ENCODE results near the gene LRRC47. TPM values are rescaled to one million over a fixed set of nuclear protein-coding genes. Genes with fewer than 3 reads are reported as not detected.

LRRC47 gene
- polyA plus RNA-seq, 1 experiment, result 37.1 TPM

GRCh38 chr1:3787349-3787715 is 9.0 kb downstream of the LRRC47 start:
- TF ChIP-seq CTCF (IDR thresholded peaks at IDR 0.05; ENCODE audit: low read depth, low read length), result no peak

GRCh38 chr1:3786468-3787348 is 9.6 kb downstream of the LRRC47 start:
- no peaks in the 10 kb centered on the region for H3K27me3 ChIP-seq (ENCODE audit: control insufficient read depth, insufficient read depth, low read length)
- ChIA-PET CTCF (no interaction called here), POLR2A (no interaction called here)
- H3K4me3 ChIP-seq (ENCODE audit: low read depth, low read length), result no peak overlapping the region
- H3K27ac ChIP-seq (ENCODE audit: low read depth, low read length), result no peak overlapping the region
- no peak for TF ChIP-seq CTCF (IDR thresholded peaks at IDR 0.05; ENCODE audit: low read depth, low read length)
- DNase-seq (ENCODE audit: low read depth, low spot score), result no peak
- no peaks in the 10 kb centered on the region; the same call in 1 of the 2 replicates for H3K9me3 ChIP-seq (ENCODE audit: control insufficient read depth, insufficient read depth, low read length)

More at GRCh38 chr1:3787349-3787715, 9.0 kb downstream of the LRRC47 start:
- Histone ChIP-seq H3K27ac (ENCODE audit: low read depth, low read length) (no peak overlapping the region), H3K9me3 (ENCODE audit: control insufficient read depth, insufficient read depth, low read length) (no peaks in the 10 kb centered on the region; the same call in 1 of the 2 replicates), H3K27me3 (ENCODE audit: control insufficient read depth, insufficient read depth, low read length) (no peaks in the 10 kb centered on the region), H3K4me3 (ENCODE audit: low read depth, low read length) (no peak overlapping the region)
- CTCF ChIA-PET, result no interaction called here
- POLR2A ChIA-PET, result no interaction called here
- DNase-seq (ENCODE audit: low read depth, low spot score), result no peak

GRCh38 chr1:3785456-3786157 is 10.7 kb downstream of the LRRC47 start:
- Histone ChIP-seq H3K27ac (ENCODE audit: low read depth, low read length) (no peak overlapping the region), H3K4me3 (ENCODE audit: low read depth, low read length) (no peak overlapping the region), H3K9me3 (ENCODE audit: control insufficient read depth, insufficient read depth, low read length) (no peaks in the 10 kb centered on the region; the same call in 1 of the 2 replicates), H3K27me3 (ENCODE audit: control insufficient read depth, insufficient read depth, low read length) (no peaks in the 10 kb centered on the region)
- no peak for DNase-seq (ENCODE audit: low read depth, low spot score)
- POLR2A ChIA-PET, result no interaction called here
- CTCF ChIA-PET, result interaction anchor here (0.9 to 1.1 kb wide), 3 partner anchors 9 to 61 kb away, joined by 3 read pairs; no protein-coding TSS in a partner anchor
- peak; percentile 36 for TF ChIP-seq CTCF (IDR thresholded peaks at IDR 0.05; ENCODE audit: low read depth, low read length)

- TF ChIP-seq CTCF (IDR thresholded peaks at IDR 0.05; ENCODE audit: low read depth, low read length), result no peak
- CTCF ChIA-PET, result interaction anchor here (0.9 to 1.1 kb wide), 3 partner anchors 9 to 61 kb away, joined by 3 read pairs; no protein-coding TSS in a partner anchor
- Histone ChIP-seq H3K4me3 (ENCODE audit: low read depth, low read length) (no peak overlapping the region), H3K9me3 (ENCODE audit: control insufficient read depth, insufficient read depth, low read length) (no peaks in the 10 kb centered on the region; the same call in 1 of the 2 replicates), H3K27me3 (ENCODE audit: control insufficient read depth, insufficient read depth, low read length) (no peaks in the 10 kb centered on the region), H3K27ac (ENCODE audit: low read depth, low read length) (no peak overlapping the region)
- POLR2A ChIA-PET, result no interaction called here
- no peak for DNase-seq (ENCODE audit: low read depth, low spot score)
Observed at GRCh38 chr1:3785045-3785444, 11.3 kb downstream of the LRRC47 start.

Data from AG04450 (cell line).